OCI-LY7 (cell line): ENCODE measurements around the gene ANKRD53. TPM values are rescaled to one million over a fixed set of nuclear protein-coding genes. Genes with fewer than 3 reads are reported as not detected.

Experiments
- BruUV-seq: library from RNA; stranded (reverse); fragments of 400-500 nt; replicated peaks from 2 replicates; lab custom pipeline; 2021; lab: Mats Ljungman, UMichigan
- CTCF ChIA-PET: fragments of 300-600 bp; sonication (Branson Sonifier 250); formaldehyde crosslinking; loops from one replicate; lab custom pipeline; 2022; ENCODE audit warnings: antibody characterized with exemption; ENCODE audit not compliant: unreplicated experiment; lab: Charles Lee
- POLR2A ChIA-PET: fragments of 300-600 bp; sonication (Branson Sonifier 250); formaldehyde crosslinking; loops from one replicate; lab custom pipeline; 2022; ENCODE audit warnings: antibody characterized with exemption; lab: Charles Lee
- DNase-seq: peaks from one replicate; pipeline ENCODE4 v3.0.0-alpha.2; 2015; ENCODE audit warnings: low spot score
- H2AFZ ChIP-seq: fragments of 200-600 bp; sonication (generic), shearing (Covaris generic); 2 replicates; pipeline ENCODE4 v1.6.1; 2014; ENCODE audit warnings: mild to moderate bottlenecking, antibody characterized with exemption, low read length, moderate library complexity
- H3K27ac ChIP-seq: fragments of 200-600 bp; sonication (generic); 2 replicates; pipeline ENCODE4 v1.5.1; 2014; ENCODE audit warnings: mixed run types, low read depth, mild to moderate bottlenecking, moderate library complexity, low read length, inconsistent platforms; ENCODE audit not compliant: poor library complexity, severe bottlenecking
- H3K36me3 ChIP-seq: fragments of 200-600 bp; sonication (generic); 2 replicates; pipeline ENCODE4 v1.6.1; 2014; ENCODE audit warnings: mild to moderate bottlenecking, antibody characterized with exemption, low read length, moderate library complexity, mixed read lengths; ENCODE audit not compliant: insufficient read depth
- H3K4me1 ChIP-seq: fragments of 200-600 bp; sonication (generic); 2 replicates; pipeline ENCODE4 v1.5.1; 2014; ENCODE audit warnings: mild to moderate bottlenecking, low read length; ENCODE audit not compliant: insufficient read depth, poor library complexity, severe bottlenecking
- H3K4me2 ChIP-seq: fragments of 200-600 bp; sonication (generic); 2 replicates; pipeline ENCODE4 v1.6.1; 2014; ENCODE audit warnings: mild to moderate bottlenecking, low read length
- H3K4me3 ChIP-seq: fragments of 200-600 bp; sonication (generic); 2 replicates; pipeline ENCODE4 v1.5.1; 2014; ENCODE audit warnings: mild to moderate bottlenecking, low read depth, low read length; ENCODE audit not compliant: poor library complexity, severe bottlenecking
- H3K79me2 ChIP-seq: fragments of 200-600 bp; sonication (generic); 2 replicates; pipeline ENCODE4 v1.6.1; 2016; ENCODE audit warnings: low read depth, mild to moderate bottlenecking, low read length, moderate library complexity, mixed read lengths; ENCODE audit not compliant: insufficient read depth
- H3K9me2 ChIP-seq: fragments of 200-600 bp; sonication (generic); 2 replicates; pipeline ENCODE4 v1.6.1; 2016; ENCODE audit warnings: mild to moderate bottlenecking, low read length, mixed read lengths; ENCODE audit not compliant: insufficient read depth
- H3K9me3 ChIP-seq: fragments of 200-600 bp; sonication (generic); 2 replicates; pipeline ENCODE4 v1.6.1; 2014; ENCODE audit warnings: mild to moderate bottlenecking, mixed run types, low read length, mixed read lengths
- H4K20me1 ChIP-seq: fragments of 200-600 bp; sonication (generic); 2 replicates; pipeline ENCODE4 v1.6.1; 2014; ENCODE audit warnings: mild to moderate bottlenecking, antibody characterized with exemption, low read length, moderate library complexity, mixed read lengths; ENCODE audit not compliant: insufficient read depth
- CTCF ChIP-seq: fragments of 200-600 bp; sonication (generic); conservative IDR thresholded peaks from 2 replicates; pipeline ENCODE4 v1.5.1; 2014; ENCODE audit warnings: mild to moderate bottlenecking, antibody characterized with exemption, low read length, moderate library complexity, mixed read lengths
- EZH2phosphoT487 ChIP-seq: fragments of 200-600 bp; sonication (generic); IDR thresholded peaks from 2 replicates; pipeline ENCODE4 v1.6.1; 2018; ENCODE audit warnings: low read depth, borderline replicate concordance, mild to moderate bottlenecking, mixed run types, antibody characterized with exemption, low read length, moderate library complexity, mixed read lengths
- intact Hi-C: fragments of 100-400 bp; cut with micrococcal nuclease; formaldehyde crosslinking; loops from one replicate; pipeline ENCODE4 v1.10.0; 2022; ENCODE audit not compliant: unreplicated experiment
- total RNA-seq, 2 experiments: library from RNA; depleted of rRNA in 1 of 2; stranded (reverse); fragments of >200 nt in 1 of 2; shearing (Covaris generic) in 1 of 2; gene quantifications; 2 replicates each; pipeline ENCODE4 v1.2.3, GENCODE V29; 2014 to 2022

The ANKRD53 gene
- total RNA-seq, 2 experiments from 2014 or later, result not detected

DNA sequence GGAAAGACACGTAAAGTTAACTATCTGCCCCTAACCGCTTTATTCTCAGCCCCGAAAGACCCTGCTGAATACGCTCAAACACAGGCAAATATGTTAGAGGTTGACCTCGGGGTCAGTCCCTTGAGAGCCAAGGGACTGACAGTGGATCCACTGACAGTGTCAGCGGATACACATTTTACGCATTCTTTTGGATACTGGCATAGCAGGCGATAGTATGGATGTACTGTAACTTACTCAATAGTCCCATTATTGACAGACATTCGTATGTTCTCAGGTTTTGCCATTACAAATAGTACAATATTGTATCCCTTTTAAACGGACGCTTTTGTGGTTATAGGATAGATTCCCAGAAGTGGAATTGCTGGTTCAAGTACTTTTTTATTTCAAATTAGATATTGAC lies 29.3 kb upstream of the ANKRD53 start:
- peaks cover 20% of the 10 kb centered on the region for H3K4me1 ChIP-seq
- TF ChIP-seq EZH2phosphoT487 (no peak), CTCF (no peak)
- H3K4me3 ChIP-seq, result no peak overlapping the region
- intact Hi-C loops, result loop anchor here (2.0 kb wide), 1 partner anchor 646 kb away; the partner anchor contains the start of gene FAM136A
- no peaks in the 10 kb centered on the region for H3K79me2 ChIP-seq
- no peak for DNase-seq
- BruUV-seq, result no TSS peak
- no peak overlapping the region for H2AFZ ChIP-seq
- no peaks in the 10 kb centered on the region for H3K9me2 ChIP-seq
- no peaks in the 10 kb centered on the region for H3K9me3 ChIP-seq
- no peaks in the 10 kb centered on the region for H3K36me3 ChIP-seq
- no peak overlapping the region for H3K4me2 ChIP-seq
- CTCF ChIA-PET, result interaction anchor here (1.0 kb wide), 1 partner anchor 72 kb away, joined by 3 read pairs; no protein-coding TSS in a partner anchor
- H4K20me1 ChIP-seq, result no peaks in the 10 kb centered on the region
- POLR2A ChIA-PET, result no interaction called here
- no peak overlapping the region for H3K27ac ChIP-seq

- no peaks in the 10 kb centered on the region for H4K20me1 ChIP-seq
- DNase-seq, result no peak
- TF ChIP-seq CTCF (no peak), EZH2phosphoT487 (no peak)
- no peaks in the 10 kb centered on the region for H3K9me3 ChIP-seq
- intact Hi-C loops, result no loop called here
- H3K4me2 ChIP-seq, result no peak overlapping the region
- no peak overlapping the region for H2AFZ ChIP-seq
- H3K27ac ChIP-seq, result no peak overlapping the region
- ChIA-PET CTCF (no interaction called here), POLR2A (no interaction called here)
- no peaks in the 10 kb centered on the region for H3K9me2 ChIP-seq
- H3K4me3 ChIP-seq, result no peak overlapping the region
- BruUV-seq, result no TSS peak
- no peaks in the 10 kb centered on the region for H3K79me2 ChIP-seq
- H3K36me3 ChIP-seq, result no peaks in the 10 kb centered on the region
- H3K4me1 ChIP-seq, result peaks cover 10% of the 10 kb centered on the region
Observed at GRCh38 chr2:70954886-70955285, 23.5 kb upstream of the ANKRD53 start.

- no peaks in the 10 kb centered on the region for H3K36me3 ChIP-seq
- no peak overlapping the region for H3K4me3 ChIP-seq
- H4K20me1 ChIP-seq, result no peaks in the 10 kb centered on the region
- intact Hi-C loops, result no loop called here
- no TSS peak for BruUV-seq
- H3K9me3 ChIP-seq, result no peaks in the 10 kb centered on the region
- POLR2A ChIA-PET, result no interaction called here
- TF ChIP-seq CTCF, result no peak
- TF ChIP-seq EZH2phosphoT487, result no peak
- CTCF ChIA-PET, result no interaction called here
- H3K4me1 ChIP-seq, result peaks cover 10% of the 10 kb centered on the region
- H3K9me2 ChIP-seq, result no peaks in the 10 kb centered on the region
- H3K4me2 ChIP-seq, result no peak overlapping the region
- H3K27ac ChIP-seq, result no peak overlapping the region
- no peaks in the 10 kb centered on the region for H3K79me2 ChIP-seq
- no peak overlapping the region for H2AFZ ChIP-seq
- DNase-seq, result no peak
Observed at GRCh38 chr2:70956141-70956540, 22.3 kb upstream of the ANKRD53 start.
